ENCODE data around the gene PLCL2. TPM values are rescaled to one million over a fixed set of nuclear protein-coding genes. Genes with fewer than 3 reads are reported as not detected.

The PLCL2 gene
- total RNA-seq, 1 experiment from 2014 or later: 32.1 TPM

GRCh38 chr3:17054982-17055343 is 170.2 kb downstream of the PLCL2 start:
- no peak overlapping the region for H4K5ac ChIP-seq (ENCODE audit: insufficient read length, low read depth, low read length)
- H4K20me1 ChIP-seq (ENCODE audit: control insufficient read depth, insufficient read depth, insufficient read length): no peaks in the 10 kb centered on the region
- Mint-ChIP-seq H3K4me1 (peaks cover 7 to 15% of the 10 kb centered on the region in 2 experiments), H3K36me3 (ENCODE audit: insufficient read depth in 1 of 3, low read depth in 3 of 3) (peaks cover 2 to 29% (median 14%) of the 10 kb centered on the region in 3 experiments; a peak in 5 of 7 replicates), H3K27ac (no peak overlapping the region), H3K27me3 (ENCODE audit: low read depth) (no peaks in the 10 kb centered on the region), H3K4me3 (no peak overlapping the region), H3K9me3 (peaks cover 0 to 7% of the 10 kb centered on the region in 2 experiments; a peak in 3 of 5 replicates)
- H3K56ac ChIP-seq (ENCODE audit: insufficient read length, low read depth, low read length): no peak overlapping the region
- H3K9me3 ChIP-seq (ENCODE audit: control insufficient read depth, low read depth, low read length): no peaks in the 10 kb centered on the region
- H2BK120ac ChIP-seq (ENCODE audit: low read depth, low read length, poor library complexity, severe bottlenecking): no peak overlapping the region
- no peak overlapping the region for H3K4me2 ChIP-seq (ENCODE audit: insufficient read depth, insufficient read length, low read length)
- no peaks in the 10 kb centered on the region for H3K27me3 ChIP-seq (ENCODE audit: insufficient read depth, low read length)
- H4K91ac ChIP-seq (ENCODE audit: insufficient read length, low read depth, low read length): no peak overlapping the region
- no peaks in the 10 kb centered on the region for H3K79me1 ChIP-seq (ENCODE audit: insufficient read depth, low read depth, low read length, poor library complexity, severe bottlenecking)
- no peak overlapping the region for H3K14ac ChIP-seq (ENCODE audit: insufficient read depth, low read length)
- no peaks in the 10 kb centered on the region for H3K4me1 ChIP-seq (ENCODE audit: insufficient read depth, low read length)
- no peak overlapping the region for H2BK5ac ChIP-seq (ENCODE audit: insufficient read length, low read length)
- no peak overlapping the region for H3K27ac ChIP-seq (ENCODE audit: insufficient read length, low read depth, low read length)
- H3K79me2 ChIP-seq (ENCODE audit: insufficient read depth, low read length): no peaks in the 10 kb centered on the region
- H3K9ac ChIP-seq (ENCODE audit: extremely low read depth, insufficient read length, low read length): no peak overlapping the region
- no peak overlapping the region for H3K18ac ChIP-seq (ENCODE audit: insufficient read length, low read depth, low read length)
- no peak overlapping the region for H2BK15ac ChIP-seq (ENCODE audit: low read depth, low read length)
- no peak for TF ChIP-seq CTCF (conservative IDR thresholded peaks at IDR 0.05)
- DNase-seq: no peak
- no peak overlapping the region for H4K8ac ChIP-seq (replicated peaks; ENCODE audit: insufficient read length, low read depth, low read length)
- no peak overlapping the region for H3K4ac ChIP-seq (ENCODE audit: low read depth, low read length)
- H2BK12ac ChIP-seq (ENCODE audit: insufficient read length, low read depth, low read length): no peak overlapping the region
- no peak overlapping the region for H2BK20ac ChIP-seq (ENCODE audit: low read depth, low read length, poor library complexity, severe bottlenecking)
- H3T11ph ChIP-seq (ENCODE audit: low read length): no peak overlapping the region
- no peak overlapping the region for H3K23ac ChIP-seq (ENCODE audit: insufficient read length, low read depth, low read length)
- no peak overlapping the region for H2AFZ ChIP-seq (ENCODE audit: low read length)
- no peak overlapping the region for H2AK5ac ChIP-seq (ENCODE audit: insufficient read length, low read length)
- no peaks in the 10 kb centered on the region for H3K23me2 ChIP-seq (ENCODE audit: insufficient read length, low read depth, low read length, poor library complexity, severe bottlenecking)
